Subcutaneous abdominal adipose tissue (tissue), 5 donors: ENCODE measurements around the gene RNF224.

Source experiments
- H3K27ac ChIP-seq: one replicate; pipeline ENCODE4 v1.7.0; 2013; ENCODE audit warnings: low read depth, mild to moderate bottlenecking, inconsistent platforms, low read length, moderate library complexity
- H3K27me3 ChIP-seq, 5 donors: one replicate each; pipeline ENCODE4 v1.7.0; 2013; ENCODE audit warnings: low read length in 5 of 5, inconsistent platforms in 1 of 5; ENCODE audit not compliant: control insufficient read depth in 5 of 5, insufficient read depth in 4 of 5
- H3K36me3 ChIP-seq, 5 donors: one replicate each; pipeline ENCODE4 v1.7.0; 2013; ENCODE audit warnings: low read length in 5 of 5; ENCODE audit not compliant: control insufficient read depth in 5 of 5, insufficient read depth in 5 of 5
- H3K4me1 ChIP-seq, 5 donors: one replicate each; pipeline ENCODE4 v1.7.0; 2013; ENCODE audit warnings: low read length in 5 of 5, mild to moderate bottlenecking in 3 of 5, moderate library complexity in 1 of 5; ENCODE audit not compliant: control insufficient read depth in 5 of 5, insufficient read depth in 5 of 5
- H3K4me3 ChIP-seq, 5 donors: one replicate each; pipeline ENCODE4 v1.7.0; 2013; ENCODE audit warnings: low read length in 5 of 5, low read depth in 1 of 5
- H3K9ac ChIP-seq, 5 donors: one replicate each; pipeline ENCODE4 v1.7.0; 2013; ENCODE audit warnings: low read length in 5 of 5, mild to moderate bottlenecking in 4 of 5, moderate library complexity in 3 of 5
- H3K9me3 ChIP-seq, 5 donors: one replicate each; pipeline ENCODE4 v1.7.0; 2013; ENCODE audit warnings: low read length in 5 of 5; ENCODE audit not compliant: control insufficient read depth in 5 of 5
- donor health status: healthy.
- donor health status: healthy.
- donor health status: healthy.
- donor health status: healthy.
- donor health status: healthy.

RNF224 gene

GRCh38 chr9:137191691-137192447 is 35.4 kb upstream of the RNF224 start:
- no peak overlapping the region for H3K27ac ChIP-seq
- H3K27me3 ChIP-seq = no peaks in the 10 kb centered on the region
- peaks cover 9 to 37% (median 27%) of the 10 kb centered on the region in 5 donors for H3K4me1 ChIP-seq
- no peak overlapping the region for H3K9ac ChIP-seq
- peaks cover 0 to 27% (median 25%) of the 10 kb centered on the region in 5 donors for H3K36me3 ChIP-seq
- no peak overlapping the region for H3K4me3 ChIP-seq
- H3K9me3 ChIP-seq = no peaks in the 10 kb centered on the region

- H3K4me1 ChIP-seq = peaks cover 4 to 33% (median 22%) of the 10 kb centered on the region in 5 donors
These were observed 34.9 kb upstream of the RNF224 start for GRCh38 chr9:137192448-137192780.

GRCh38 chr9:137192859-137193258 is 34.4 kb upstream of the RNF224 start:
- no peaks in the 10 kb centered on the region for H3K27me3 ChIP-seq
- H3K9ac ChIP-seq = no peak overlapping the region
- H3K9me3 ChIP-seq = no peaks in the 10 kb centered on the region
- no peak overlapping the region for H3K4me3 ChIP-seq
- H3K4me1 ChIP-seq = peaks cover 0 to 33% (median 20%) of the 10 kb centered on the region in 5 donors
- peaks cover 0 to 25% (median 25%) of the 10 kb centered on the region in 5 donors for H3K36me3 ChIP-seq
- no peak overlapping the region for H3K27ac ChIP-seq

More at GRCh38 chr9:137192448-137192780, 34.9 kb upstream of the RNF224 start:
- H3K27ac ChIP-seq = no peak overlapping the region
- no peaks in the 10 kb centered on the region for H3K9me3 ChIP-seq
- H3K4me3 ChIP-seq = no peak overlapping the region
- H3K9ac ChIP-seq = no peak overlapping the region
- H3K27me3 ChIP-seq = no peaks in the 10 kb centered on the region
- H3K36me3 ChIP-seq = peaks cover 0 to 25% (median 25%) of the 10 kb centered on the region in 5 donors

DNA sequence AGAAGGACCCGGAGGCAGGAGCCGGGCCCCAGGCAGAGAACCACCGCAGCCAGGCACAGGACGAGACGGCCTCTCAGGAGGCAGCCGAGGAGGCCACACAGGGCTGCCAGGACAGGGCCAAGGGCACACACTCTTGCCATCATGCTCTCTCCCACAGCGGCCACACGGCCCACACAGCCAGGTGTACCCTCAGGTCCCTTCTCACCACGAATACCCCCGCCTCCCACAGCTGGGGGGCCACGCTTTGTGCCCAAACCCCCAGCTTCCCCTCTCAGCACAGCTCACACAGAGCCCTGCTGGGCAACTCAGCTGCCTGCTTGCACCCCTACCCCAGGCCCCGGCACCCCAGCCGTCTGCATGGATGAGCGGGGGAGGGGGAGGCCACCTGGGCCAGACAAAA is 33.5 kb upstream of the RNF224 start:
- Histone ChIP-seq H3K27ac (no peak overlapping the region), H3K4me3 (no peak overlapping the region), H3K36me3 (peaks cover 0 to 25% (median 25%) of the 10 kb centered on the region in 5 donors), H3K9me3 (no peaks in the 10 kb centered on the region), H3K9ac (no peak overlapping the region), H3K4me1 (peaks cover 0 to 37% (median 24%) of the 10 kb centered on the region in 5 donors), H3K27me3 (no peaks in the 10 kb centered on the region)

GRCh38 chr9:137194388-137194787 is 32.9 kb upstream of the RNF224 start:
- H3K9ac ChIP-seq = no peak overlapping the region
- no peak overlapping the region for H3K27ac ChIP-seq
- no peaks in the 10 kb centered on the region for H3K27me3 ChIP-seq
- H3K4me1 ChIP-seq = peaks cover 0 to 38% (median 25%) of the 10 kb centered on the region in 5 donors
- no peak overlapping the region for H3K4me3 ChIP-seq
- no peaks in the 10 kb centered on the region for H3K9me3 ChIP-seq
- H3K36me3 ChIP-seq = peaks cover 0 to 25% (median 25%) of the 10 kb centered on the region in 5 donors

DNA sequence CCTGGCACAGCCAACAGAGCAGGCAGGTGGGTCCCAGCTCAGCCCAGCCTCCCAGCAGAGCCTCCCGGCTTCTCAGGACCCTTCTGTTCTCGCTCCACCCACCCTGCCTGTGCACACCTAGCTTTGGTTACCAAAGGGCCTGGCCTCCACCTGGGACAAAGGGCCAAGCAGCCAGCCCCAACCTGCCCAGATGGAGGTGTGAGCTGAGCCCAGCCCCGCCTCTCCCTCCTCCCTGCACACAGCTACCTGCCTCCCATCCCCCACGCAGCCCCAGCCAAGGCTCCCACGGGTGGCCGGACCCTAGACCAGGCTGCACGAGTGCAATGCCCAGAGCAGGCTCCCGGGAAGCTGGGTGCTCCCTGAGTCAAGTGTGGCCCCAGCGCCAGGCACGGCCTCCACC is 32.4 kb upstream of the RNF224 start:
- H3K4me1 ChIP-seq = peaks cover 0 to 38% (median 25%) of the 10 kb centered on the region in 5 donors
- no peak overlapping the region for H3K4me3 ChIP-seq
- no peak overlapping the region for H3K9ac ChIP-seq
- H3K27ac ChIP-seq = no peak overlapping the region
- H3K36me3 ChIP-seq = peaks cover 0 to 23% (median 22%) of the 10 kb centered on the region in 5 donors
- no peaks in the 10 kb centered on the region for H3K9me3 ChIP-seq
- H3K27me3 ChIP-seq = no peaks in the 10 kb centered on the region

DNA sequence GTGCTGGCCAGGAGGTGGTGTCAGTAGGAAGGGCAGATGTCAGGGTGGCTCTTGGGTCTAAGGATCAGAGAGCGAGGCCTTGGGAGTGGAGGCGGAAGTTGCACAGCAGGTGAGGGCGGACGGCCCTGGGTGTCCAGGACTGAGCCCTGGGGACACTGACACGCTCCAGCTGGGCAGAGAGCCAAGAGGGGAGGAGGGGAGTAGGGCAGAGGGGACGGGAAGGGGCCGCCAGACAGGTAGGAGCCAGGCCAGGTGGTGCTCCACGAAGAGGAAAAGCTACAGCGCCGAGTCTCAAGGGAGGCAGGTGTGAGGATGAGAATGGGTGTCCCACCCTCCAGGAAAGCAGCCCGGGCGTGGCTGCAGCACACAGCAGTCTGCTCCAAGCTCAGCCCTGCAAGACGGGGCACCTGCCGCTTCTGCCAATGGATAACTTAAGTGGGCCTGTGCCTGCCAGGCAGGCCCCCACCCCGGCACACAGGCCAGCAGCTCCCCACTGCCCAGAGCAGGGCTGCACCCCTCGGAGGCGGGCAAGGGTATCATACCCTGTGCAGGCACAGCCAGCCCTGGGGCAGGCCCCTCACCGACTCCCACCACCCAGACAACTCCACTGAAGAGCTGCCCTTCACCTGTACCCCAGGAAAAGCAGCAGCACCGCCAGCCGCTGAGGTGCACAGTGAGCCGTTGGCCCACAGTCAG is 31.6 kb upstream of the RNF224 start:
- H3K36me3 ChIP-seq = peaks cover 0 to 16% (median 15%) of the 10 kb centered on the region in 5 donors
- peak overlapping the region in 1 of 5 donors; percentile 7 for H3K9ac ChIP-seq
- no peaks in the 10 kb centered on the region for H3K9me3 ChIP-seq
- no peaks in the 10 kb centered on the region for H3K27me3 ChIP-seq
- H3K4me3 ChIP-seq = no peak overlapping the region
- peaks cover 0 to 34% (median 21%) of the 10 kb centered on the region in 5 donors for H3K4me1 ChIP-seq
- no peak overlapping the region for H3K27ac ChIP-seq

GRCh38 chr9:137198051-137198901 is 29.0 kb upstream of the RNF224 start:
- Histone ChIP-seq H3K4me1 (peaks cover 0 to 52% (median 39%) of the 10 kb centered on the region in 5 donors), H3K4me3 (no peak overlapping the region), H3K9ac (peak overlapping the region in 2 of 5 donors; percentile 13 to 17)

DNA sequence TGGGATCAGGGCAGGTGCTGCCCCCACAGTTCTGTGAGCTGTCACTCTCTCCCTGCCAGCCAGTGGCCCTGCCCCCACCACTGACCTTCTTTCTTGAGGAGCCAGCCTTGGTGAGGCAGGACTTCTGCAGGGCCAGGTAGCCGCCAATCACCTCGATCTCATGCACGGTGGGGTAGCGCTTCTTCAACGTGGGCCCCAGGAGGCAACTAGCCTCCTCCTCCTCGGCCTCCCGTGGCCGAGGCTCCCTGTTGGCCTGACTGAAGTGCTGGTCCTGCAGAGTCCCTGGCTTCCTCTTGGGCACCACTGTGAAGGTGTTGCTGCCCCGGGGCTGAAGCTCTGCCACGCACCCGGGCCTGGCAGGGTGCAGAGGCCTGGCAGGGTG is 28.4 kb upstream of the RNF224 start:
- H3K9ac ChIP-seq = peak overlapping the region in 2 of 5 donors; percentile 17 to 35

More at GRCh38 chr9:137198051-137198901, 29.0 kb upstream of the RNF224 start:
- Histone ChIP-seq H3K27ac (no peak overlapping the region), H3K36me3 (no peaks in the 10 kb centered on the region), H3K27me3 (no peaks in the 10 kb centered on the region), H3K9me3 (no peaks in the 10 kb centered on the region)

More for the DNA sequence above, 28.4 kb upstream of the RNF224 start:
- H3K27me3 ChIP-seq = no peaks in the 10 kb centered on the region
- H3K27ac ChIP-seq = no peak overlapping the region
- no peaks in the 10 kb centered on the region for H3K9me3 ChIP-seq
- peaks cover under 1 to 57% (median 45%) of the 10 kb centered on the region in 5 donors for H3K4me1 ChIP-seq
- H3K4me3 ChIP-seq = peak overlapping the region in 1 of 5 donors; percentile 48
- no peaks in the 10 kb centered on the region for H3K36me3 ChIP-seq
